ENCODE measurements around the gene CTTNBP2.

GRCh38 chr7:117692338-117692737 is 180.9 kb downstream of the CTTNBP2 start:
- TF ChIP-seq GATA1 (IDR thresholded peaks at IDR 0.05; ENCODE audit: low read depth, low read length) = no peak
- no peak for TF ChIP-seq POLR2A (IDR thresholded peaks at IDR 0.05; ENCODE audit: low read length)
